GM19023 (cell line): ENCODE results near the gene SEPTIN10.
"Not testable (repeated sequence)": the region's sequence is repeated elsewhere in the genome, so short reads cannot be mapped to it uniquely, and the experiment has no call there.

Experiments
- ATAC-seq: cut with Tn5 transposase; IDR thresholded peaks from one replicate; pipeline ENCODE4 v1.9.1; 2021; ENCODE audit warnings: mild to moderate bottlenecking, moderate library complexity; ENCODE audit not compliant: unreplicated experiment

Gene SEPTIN10

GRCh38 chr2:109613922-109614714 is at the start of gene SEPTIN10, which contains the start of gene SOWAHC:
SEPTIN10 (minus strand) TSS chr2:109613966; CDS start chr2:109613827, 139 bp downstream.
SOWAHC (plus strand) TSS chr2:109614364; CDS start chr2:109614490, 126 bp downstream.
- peak; percentile 82 for ATAC-seq

GRCh38 chr2:109662889-109663288 is 49.1 kb upstream of the SEPTIN10 start:
- ATAC-seq: no peak

GRCh38 chr2:109660046-109660860 is 46.5 kb upstream of the SEPTIN10 start:
- ATAC-seq: no peak

GRCh38 chr2:109659396-109660045 is 45.8 kb upstream of the SEPTIN10 start:
- no peak for ATAC-seq

- no peak for ATAC-seq
Observed at GRCh38 chr2:109655287-109655686, 41.5 kb upstream of the SEPTIN10 start.

- no peak for ATAC-seq
Observed at GRCh38 chr2:109654326-109655050, 40.7 kb upstream of the SEPTIN10 start.

- ATAC-seq: no peak
Observed at GRCh38 chr2:109649736-109650695, 36.2 kb upstream of the SEPTIN10 start.

- no peak for ATAC-seq
Observed at GRCh38 chr2:109648041-109648527, 34.3 kb upstream of the SEPTIN10 start.

GRCh38 chr2:109647636-109648035 is 33.9 kb upstream of the SEPTIN10 start:
- no peak for ATAC-seq

GRCh38 chr2:109646961-109647360 is 33.2 kb upstream of the SEPTIN10 start:
- ATAC-seq: no peak

- ATAC-seq: no peak
Observed at GRCh38 chr2:109645412-109646184, 31.8 kb upstream of the SEPTIN10 start.

- ATAC-seq: no peak
Observed at GRCh38 chr2:109644571-109645275, 31.0 kb upstream of the SEPTIN10 start.

GRCh38 chr2:109640000-109640399 is 26.2 kb upstream of the SEPTIN10 start:
- not testable (repeated sequence) for ATAC-seq

GRCh38 chr2:109638795-109639194 is 25.0 kb upstream of the SEPTIN10 start:
- ATAC-seq: peak; percentile 50

- peak; percentile 79 for ATAC-seq
Observed at GRCh38 chr2:109637749-109638570, 24.2 kb upstream of the SEPTIN10 start.

- ATAC-seq: no peak
Observed at GRCh38 chr2:109636317-109636716, 22.6 kb upstream of the SEPTIN10 start.
